Uterus (tissue), 4 donors: ENCODE results near the gene DNAI1. TPM values are rescaled to one million over a fixed set of nuclear protein-coding genes. Genes with fewer than 3 reads are reported as not detected.

Experiments
- DNase-seq, 2 donors: peaks; one replicate each; pipeline ENCODE4 v3.0.0-alpha.2; 2019 to 2020
- H3K27ac ChIP-seq, 2 donors: fragments of 200-600 bp; sonication (generic); 1 replicate in 1 of 2; 2 replicates in 1 of 2; pipeline ENCODE4 v1.5.1; 2016 to 2018
- H3K27me3 ChIP-seq, 2 donors: fragments of 200-600 bp; sonication (generic); one replicate each; pipeline ENCODE4 v1.5.1; 2018 to 2019; ENCODE audit warnings: control low read depth in 1 of 2
- H3K36me3 ChIP-seq, 2 donors: fragments of 200-600 bp; sonication (generic); one replicate each; pipeline ENCODE4 v1.5.1; 2019; ENCODE audit warnings: control low read depth in 1 of 2
- H3K4me1 ChIP-seq, 2 donors: fragments of 200-600 bp; sonication (generic); one replicate each; pipeline ENCODE4 v1.5.1; 2018 to 2019; ENCODE audit warnings: control low read depth in 1 of 2
- H3K4me3 ChIP-seq, 2 donors: fragments of 200-600 bp; sonication (generic); 1 replicate in 1 of 2; 2 replicates in 1 of 2; pipeline ENCODE4 v1.5.1; 2018 to 2019; ENCODE audit warnings: mild to moderate bottlenecking in 1 of 2
- H3K9me3 ChIP-seq, 2 donors: fragments of 200-600 bp; sonication (generic); one replicate each; pipeline ENCODE4 v1.5.1; 2019; ENCODE audit warnings: control low read depth in 1 of 2
- POLR2A ChIP-seq, 2 donors: fragments of 450-650 bp; IDR thresholded peaks; one replicate each; pipeline ENCODE4 v1.6.1; 2016; ENCODE audit warnings: antibody characterized with exemption in 2 of 2, mild to moderate bottlenecking in 1 of 2, moderate library complexity in 1 of 2
- intact Hi-C: fragments of 100-400 bp; cut with DNase I; formaldehyde crosslinking; loops from one replicate; pipeline ENCODE4 v1.15.1; 2023; ENCODE audit warnings: low total_unique reads
- total RNA-seq, 4 donors: library from RNA; depleted of rRNA in 3 of 4; stranded (reverse); fragments of >200 nt in 3 of 4; gene quantifications; one replicate each; pipeline versions ENCODE4 v1.1.0 to v1.2.4, GENCODE V29; 2014 to 2023
- TF ChIP-seq, protein P1 (sequence below), 4 experiments: fragments of 200-600 bp in 2 of 4; fragments of 450-650 bp in 2 of 4; sonication (generic) in 2 of 4; IDR thresholded peaks; one replicate each; pipeline ENCODE4 v1.5.1; 2016 to 2019; ENCODE audit warnings: antibody characterized with exemption in 4 of 4, mild to moderate bottlenecking in 2 of 4, moderate library complexity in 1 of 4
- donor health status: DM: yes; HTN: yes; CAD: no.

DNAI1 gene
- total RNA-seq, 4 donors from 2014 or later: 0.95 to 3.8 TPM; not detected in 2

DNA sequence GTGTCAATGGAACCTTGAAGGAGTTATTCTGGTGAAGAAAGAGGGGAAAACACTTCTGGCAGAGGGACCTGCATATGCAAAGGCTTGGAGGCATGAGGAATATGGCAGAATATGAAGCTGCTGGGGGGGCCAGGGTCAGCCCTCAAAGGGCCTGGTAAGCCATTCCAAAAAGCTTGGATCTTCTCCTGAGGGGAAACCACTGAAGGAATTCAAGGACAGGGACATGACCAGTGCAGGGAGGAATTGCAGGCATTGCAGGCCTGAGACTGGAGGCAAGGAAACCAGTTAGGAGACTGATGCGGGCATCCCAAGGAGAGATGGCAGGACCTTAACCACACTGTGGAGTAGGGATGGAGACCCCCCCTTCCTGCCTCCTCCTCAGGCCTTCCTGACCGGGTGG is 42.8 kb downstream of the DNAI1 start:
- no peak overlapping the region for H3K4me3 ChIP-seq
- no peak overlapping the region for H3K27ac ChIP-seq
- H3K36me3 ChIP-seq: no peaks in the 10 kb centered on the region
- no peaks in the 10 kb centered on the region for H3K9me3 ChIP-seq
- no peak for TF ChIP-seq POLR2A (IDR thresholded peaks at IDR 0.05)
- TF ChIP-seq, protein P1, sequence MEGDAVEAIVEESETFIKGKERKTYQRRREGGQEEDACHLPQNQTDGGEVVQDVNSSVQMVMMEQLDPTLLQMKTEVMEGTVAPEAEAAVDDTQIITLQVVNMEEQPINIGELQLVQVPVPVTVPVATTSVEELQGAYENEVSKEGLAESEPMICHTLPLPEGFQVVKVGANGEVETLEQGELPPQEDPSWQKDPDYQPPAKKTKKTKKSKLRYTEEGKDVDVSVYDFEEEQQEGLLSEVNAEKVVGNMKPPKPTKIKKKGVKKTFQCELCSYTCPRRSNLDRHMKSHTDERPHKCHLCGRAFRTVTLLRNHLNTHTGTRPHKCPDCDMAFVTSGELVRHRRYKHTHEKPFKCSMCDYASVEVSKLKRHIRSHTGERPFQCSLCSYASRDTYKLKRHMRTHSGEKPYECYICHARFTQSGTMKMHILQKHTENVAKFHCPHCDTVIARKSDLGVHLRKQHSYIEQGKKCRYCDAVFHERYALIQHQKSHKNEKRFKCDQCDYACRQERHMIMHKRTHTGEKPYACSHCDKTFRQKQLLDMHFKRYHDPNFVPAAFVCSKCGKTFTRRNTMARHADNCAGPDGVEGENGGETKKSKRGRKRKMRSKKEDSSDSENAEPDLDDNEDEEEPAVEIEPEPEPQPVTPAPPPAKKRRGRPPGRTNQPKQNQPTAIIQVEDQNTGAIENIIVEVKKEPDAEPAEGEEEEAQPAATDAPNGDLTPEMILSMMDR (IDR thresholded peaks at IDR 0.05): no peak
- intact Hi-C loops: loop anchor here (5.0 kb wide), 1 partner anchor 99 kb away; no protein-coding TSS in a partner anchor
- DNase-seq: no peak
- H3K27me3 ChIP-seq: no peaks in the 10 kb centered on the region
- H3K4me1 ChIP-seq: no peaks in the 10 kb centered on the region

DNA sequence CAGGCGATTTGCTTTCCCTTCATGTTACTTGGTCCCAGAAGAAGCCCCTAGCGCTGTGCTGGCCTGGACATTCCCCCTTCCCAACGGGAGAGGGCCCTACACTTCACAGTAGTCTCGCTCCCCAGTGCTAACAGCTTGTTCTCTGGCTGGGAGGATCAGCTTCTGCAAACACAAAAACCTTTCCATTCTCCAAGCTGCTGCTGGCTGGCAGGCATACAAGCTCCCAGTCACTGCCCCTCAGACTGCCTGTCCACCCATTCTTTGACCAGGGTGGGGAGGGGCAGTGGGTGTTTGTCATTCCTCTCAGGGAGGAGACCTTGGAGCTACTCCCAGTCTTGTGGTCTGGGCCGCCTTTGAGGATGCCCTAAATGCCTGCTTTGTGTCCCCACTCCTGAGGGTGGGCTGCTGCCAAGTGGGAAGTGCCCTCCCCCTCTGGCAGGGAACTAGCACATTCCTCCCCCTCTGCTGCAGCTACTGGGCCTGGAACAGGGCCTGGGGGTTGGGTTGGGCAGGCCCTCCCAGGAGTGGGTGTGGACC is 43.4 kb downstream of the DNAI1 start:
- DNase-seq: peak; percentile 32 to 45
- no peak overlapping the region for H3K27ac ChIP-seq
- no peaks in the 10 kb centered on the region for H3K4me1 ChIP-seq
- no peak overlapping the region for H3K4me3 ChIP-seq
- intact Hi-C loops: loop anchor here (5.0 kb wide), 1 partner anchor 100 kb away; no protein-coding TSS in a partner anchor
- no peaks in the 10 kb centered on the region for H3K27me3 ChIP-seq
- no peak for TF ChIP-seq POLR2A (IDR thresholded peaks at IDR 0.05)
- TF ChIP-seq, protein P1 (IDR thresholded peaks at IDR 0.05): no peak
- H3K36me3 ChIP-seq: no peaks in the 10 kb centered on the region
- H3K9me3 ChIP-seq: no peaks in the 10 kb centered on the region

DNA sequence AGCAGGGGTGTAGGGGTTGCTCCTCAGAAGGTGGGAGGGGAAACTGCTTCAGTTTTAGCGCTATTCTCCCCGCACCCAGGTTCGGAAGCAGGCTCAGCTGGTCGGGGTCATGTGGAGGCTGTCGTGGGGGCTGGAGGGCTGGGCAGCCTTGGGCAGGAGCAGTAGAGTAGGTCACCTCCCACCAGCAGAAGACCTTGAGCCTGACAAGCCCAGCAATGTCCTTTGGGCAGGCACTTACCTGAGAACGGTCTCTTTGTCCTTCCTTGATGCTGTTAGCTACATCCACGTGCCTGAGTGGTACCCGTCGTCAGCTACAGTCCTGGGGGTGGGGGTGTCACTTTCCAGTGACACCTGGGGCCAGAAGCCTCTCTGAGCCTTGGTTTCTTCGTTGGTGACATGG is 43.9 kb downstream of the DNAI1 start:
- H3K4me1 ChIP-seq: no peaks in the 10 kb centered on the region

DNA sequence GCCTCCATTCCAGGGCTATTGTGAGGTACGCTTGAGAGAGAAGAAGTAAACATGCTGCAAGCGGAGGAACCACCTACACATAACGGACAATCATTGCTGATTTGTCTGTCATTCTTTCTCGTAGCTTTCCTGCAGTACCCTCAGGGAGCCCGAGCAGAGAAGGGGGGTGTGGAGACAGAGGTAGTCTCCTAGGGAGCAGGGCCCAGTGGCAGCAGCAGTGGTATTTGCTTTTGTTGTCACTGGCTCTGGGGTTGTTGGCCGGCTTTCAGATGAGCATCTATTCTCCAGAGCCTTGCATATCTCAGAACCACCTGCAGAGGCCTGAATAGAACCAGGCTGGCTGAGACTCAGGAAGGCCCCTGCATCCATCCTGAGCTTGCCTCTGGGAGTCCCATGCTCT is 44.3 kb downstream of the DNAI1 start:
- H3K9me3 ChIP-seq: no peaks in the 10 kb centered on the region
- intact Hi-C loops: loop anchor here (5.0 kb wide), 1 partner anchor 101 kb away; no protein-coding TSS in a partner anchor
- no peak overlapping the region for H3K27ac ChIP-seq
- no peak for TF ChIP-seq POLR2A (IDR thresholded peaks at IDR 0.05)
- TF ChIP-seq, protein P1 (IDR thresholded peaks at IDR 0.05): no peak
- no peak for DNase-seq
- no peaks in the 10 kb centered on the region for H3K27me3 ChIP-seq
- no peaks in the 10 kb centered on the region for H3K4me1 ChIP-seq
- H3K4me3 ChIP-seq: no peak overlapping the region
- H3K36me3 ChIP-seq: no peaks in the 10 kb centered on the region

More for the DNA sequence above, 43.9 kb downstream of the DNAI1 start:
- Histone ChIP-seq H3K9me3 (no peaks in the 10 kb centered on the region), H3K27me3 (no peaks in the 10 kb centered on the region), H3K4me3 (no peak overlapping the region), H3K27ac (no peak overlapping the region), H3K36me3 (no peaks in the 10 kb centered on the region)
- TF ChIP-seq, protein P1 (IDR thresholded peaks at IDR 0.05): no peak
- TF ChIP-seq POLR2A (IDR thresholded peaks at IDR 0.05): no peak
- no peak for DNase-seq
- intact Hi-C loops: loop anchor here (5.0 kb wide), 1 partner anchor 100 kb away; no protein-coding TSS in a partner anchor

DNA sequence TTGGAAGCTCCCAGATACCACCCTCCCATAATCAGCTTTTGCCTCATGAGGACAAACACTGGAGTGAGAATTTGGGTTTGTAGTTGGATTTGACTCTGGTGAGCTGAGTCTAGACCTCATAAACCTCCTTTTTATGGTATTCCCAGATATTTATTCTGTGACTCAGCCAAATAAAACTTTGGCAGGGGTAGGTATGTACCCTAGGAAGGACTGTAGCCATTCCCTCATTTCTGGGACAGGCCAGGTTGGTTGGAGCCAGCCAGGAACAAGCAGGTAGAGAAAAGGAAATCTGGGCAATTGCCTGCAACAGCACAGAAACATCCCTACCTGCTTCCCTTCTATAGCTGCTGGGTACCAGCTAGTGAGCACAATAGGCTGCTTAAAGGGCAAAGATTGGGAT is 44.8 kb downstream of the DNAI1 start:
- TF ChIP-seq POLR2A (IDR thresholded peaks at IDR 0.05): no peak
- TF ChIP-seq, protein P1 (IDR thresholded peaks at IDR 0.05): no peak
- H3K27ac ChIP-seq: no peak overlapping the region
- DNase-seq: no peak
- H3K4me1 ChIP-seq: no peaks in the 10 kb centered on the region
- intact Hi-C loops: loop anchor here (5.0 kb wide), 1 partner anchor 101 kb away; no protein-coding TSS in a partner anchor
- H3K4me3 ChIP-seq: no peak overlapping the region
- H3K27me3 ChIP-seq: no peaks in the 10 kb centered on the region
- no peaks in the 10 kb centered on the region for H3K36me3 ChIP-seq
- H3K9me3 ChIP-seq: no peaks in the 10 kb centered on the region
